SKM-1 (cell line): ENCODE results near the gene CALML5.

Source experiments
- DNase-seq: peaks from one replicate; lab custom pipeline; 2025; ENCODE audit not compliant: unreplicated experiment; lab: John Stamatoyannopoulos, UW

CALML5 gene

GRCh38 chr10:5499493-5500140, at the start of gene CALML5:
TSS of gene CALML5 (minus strand) at chr10:5499570. CDS start at chr10:5499438, 132 bp downstream.
- no peak for DNase-seq

- DNase-seq = no peak
These were observed 48.7 kb upstream of the CALML5 start for GRCh38 chr10:5547931-5548660.

- no peak for DNase-seq
These were observed 48.2 kb upstream of the CALML5 start for GRCh38 chr10:5547681-5547930.

GRCh38 chr10:5546891-5547680, 47.7 kb upstream of the CALML5 start:
- no peak for DNase-seq

GRCh38 chr10:5545778-5546710, 46.7 kb upstream of the CALML5 start:
- DNase-seq = no peak

GRCh38 chr10:5545426-5545777, 46.0 kb upstream of the CALML5 start:
- DNase-seq = no peak

GRCh38 chr10:5545011-5545410, 45.6 kb upstream of the CALML5 start:
- no peak for DNase-seq

GRCh38 chr10:5544216-5544805, 44.9 kb upstream of the CALML5 start:
- peak; percentile 10 for DNase-seq

GRCh38 chr10:5543623-5544022, 44.3 kb upstream of the CALML5 start:
- DNase-seq = no peak

GRCh38 chr10:5542100-5542499, 42.7 kb upstream of the CALML5 start:
- no peak for DNase-seq

- DNase-seq = no peak
These were observed 41.5 kb upstream of the CALML5 start for GRCh38 chr10:5540891-5541290.

- DNase-seq = no peak
These were observed 40.7 kb upstream of the CALML5 start for GRCh38 chr10:5540080-5540479.

GRCh38 chr10:5538892-5539651, 39.7 kb upstream of the CALML5 start:
- no peak for DNase-seq

- DNase-seq = no peak
These were observed 39.1 kb upstream of the CALML5 start for GRCh38 chr10:5538446-5538845.

GRCh38 chr10:5537684-5538083, 38.3 kb upstream of the CALML5 start:
- DNase-seq = no peak

GRCh38 chr10:5536486-5537081, 37.2 kb upstream of the CALML5 start:
- no peak for DNase-seq

- DNase-seq = peak; percentile 37
These were observed 35.8 kb upstream of the CALML5 start for GRCh38 chr10:5534880-5535856.

GRCh38 chr10:5534051-5534821, 34.9 kb upstream of the CALML5 start:
- no peak for DNase-seq
